ENCODE results near the gene PDE8B. TPM values are rescaled to one million over a fixed set of nuclear protein-coding genes. Genes with fewer than 3 reads are reported as not detected.

Gene PDE8B
- total and polyA plus RNA-seq, 2 donors (not counting 1 experiment from before 2014, with no cell fraction given), result 0.07 TPM; not detected in 1

- no peak overlapping the region for H3K27ac Mint-ChIP-seq
- CTCF ChIA-PET, result no interaction called here
- Histone ChIP-seq H3K27ac (ENCODE audit: low read length in 2 of 2) (no peak overlapping the region), H2AFZ (ENCODE audit: insufficient read depth, low read depth, low read length, poor library complexity, severe bottlenecking) (no peak overlapping the region), H3K36me3 (replicated peaks in 1 of 2; ENCODE audit: control extremely low read depth in 1 of 2, control insufficient read depth in 1 of 2, extremely low read depth in 1 of 2, insufficient read depth in 2 of 2, low read length in 1 of 2) (no peaks in the 10 kb centered on the region), H4K20me1 (ENCODE audit: control insufficient read depth, insufficient read depth, low read length, poor library complexity, severe bottlenecking) (no peaks in the 10 kb centered on the region), H3K4me2 (replicated peaks; ENCODE audit: low read depth, low read length, poor library complexity, severe bottlenecking) (no peak overlapping the region), H3K4me3 (ENCODE audit: control extremely low read depth in 1 of 5, extremely low read depth in 1 of 5, insufficient read depth in 1 of 5, low read depth in 2 of 5, low read length in 4 of 5) (no peak overlapping the region), H3K9ac (ENCODE audit: low read length) (no peak overlapping the region), H3K27me3 (replicated peaks in 1 of 4; ENCODE audit: control extremely low read depth in 1 of 4, control insufficient read depth in 3 of 4, insufficient read depth in 4 of 4, low read length in 3 of 4) (peaks cover 0 to 8% (median 1%) of the 10 kb centered on the region in 4 experiments), H3K79me2 (ENCODE audit: control insufficient read depth, insufficient read depth, low read length) (no peaks in the 10 kb centered on the region), H3K9me3 (ENCODE audit: control extremely low read depth in 1 of 3, control insufficient read depth in 2 of 3, insufficient read depth in 1 of 3, low read length in 2 of 3) (peaks cover 0 to 4% (median 3%) of the 10 kb centered on the region in 3 donors), H3K4me1 (ENCODE audit: control insufficient read depth in 2 of 2, insufficient read depth in 2 of 2, low read length in 2 of 2) (peaks cover 3 to 4% of the 10 kb centered on the region in 2 donors)
- POLR2A ChIA-PET, result no interaction called here
- no peak overlapping the region for H3K4me3 Mint-ChIP-seq
- ATAC-seq (ENCODE audit: low read depth), result no peak
- intact Hi-C loops (cut with micrococcal nuclease), result no loop called here
- H3K27me3 Mint-ChIP-seq, result peaks cover 6% of the 10 kb centered on the region
- peaks cover 7% of the 10 kb centered on the region for H3K4me1 Mint-ChIP-seq
- TF ChIP-seq CTCF (IDR thresholded peaks at IDR 0.05), result no peak
- TF ChIP-seq EZH2 (IDR thresholded peaks at IDR 0.05; ENCODE audit: borderline replicate concordance, insufficient read depth, low read depth, low read length, poor library complexity, severe bottlenecking), result no peak
- H3K9me3 Mint-ChIP-seq (ENCODE audit: insufficient read depth), result peaks cover 3% of the 10 kb centered on the region
- DNase-seq, result no peak
- no CpG with 5 or more reads among the region's 4 CpGs for WGBS (ENCODE audit: insufficient coverage)
These were observed 19.4 kb downstream of the PDE8B start for GRCh38 chr5:77229887-77230286.

GRCh38 chr5:77230727-77231470 is 20.4 kb downstream of the PDE8B start:
- POLR2A ChIA-PET, result no interaction called here
- H3K4me1 Mint-ChIP-seq, result peaks cover 7% of the 10 kb centered on the region
- peak overlapping the region; percentile 57 for H3K4me3 Mint-ChIP-seq
- intact Hi-C loops (cut with micrococcal nuclease), result no loop called here
- H3K79me2 ChIP-seq (ENCODE audit: control insufficient read depth, insufficient read depth, low read length), result no peaks in the 10 kb centered on the region
- peaks cover 3% of the 10 kb centered on the region for H3K27me3 Mint-ChIP-seq
- H4K20me1 ChIP-seq (ENCODE audit: control insufficient read depth, insufficient read depth, low read length, poor library complexity, severe bottlenecking), result no peaks in the 10 kb centered on the region
- peak overlapping the region; percentile 42 for H3K4me2 ChIP-seq (replicated peaks; ENCODE audit: low read depth, low read length, poor library complexity, severe bottlenecking)
- no peak overlapping the region for H3K9ac ChIP-seq (ENCODE audit: low read length)
- H3K36me3 ChIP-seq (replicated peaks in 1 of 2; ENCODE audit: control extremely low read depth in 1 of 2, control insufficient read depth in 1 of 2, extremely low read depth in 1 of 2, insufficient read depth in 2 of 2, low read length in 1 of 2), result no peaks in the 10 kb centered on the region
- peaks cover 3% of the 10 kb centered on the region for H3K9me3 Mint-ChIP-seq (ENCODE audit: insufficient read depth)
- H3K27ac ChIP-seq (ENCODE audit: low read length in 2 of 2), result no peak overlapping the region
- TF ChIP-seq CTCF (IDR thresholded peaks at IDR 0.05) (no peak), EZH2 (IDR thresholded peaks at IDR 0.05; ENCODE audit: borderline replicate concordance, insufficient read depth, low read depth, low read length, poor library complexity, severe bottlenecking) (no peak)
- peak overlapping the region; percentile 56 for H2AFZ ChIP-seq (ENCODE audit: insufficient read depth, low read depth, low read length, poor library complexity, severe bottlenecking)
- peaks cover 0 to 8% (median 1%) of the 10 kb centered on the region in 4 experiments for H3K27me3 ChIP-seq (replicated peaks in 1 of 4; ENCODE audit: control extremely low read depth in 1 of 4, control insufficient read depth in 3 of 4, insufficient read depth in 4 of 4, low read length in 3 of 4)
- ATAC-seq (ENCODE audit: low read depth) (no peak), DNase-seq (no peak)
- 83% methylated on average over 3 of the region's 4 CpGs for WGBS (ENCODE audit: insufficient coverage)
- no peak overlapping the region for H3K4me3 ChIP-seq (ENCODE audit: control extremely low read depth in 1 of 5, extremely low read depth in 1 of 5, insufficient read depth in 1 of 5, low read depth in 2 of 5, low read length in 4 of 5)
- CTCF ChIA-PET, result no interaction called here
- no peak overlapping the region for H3K27ac Mint-ChIP-seq
- peaks cover 0 to 4% (median 3%) of the 10 kb centered on the region in 3 donors for H3K9me3 ChIP-seq (ENCODE audit: control extremely low read depth in 1 of 3, control insufficient read depth in 2 of 3, insufficient read depth in 1 of 3, low read length in 2 of 3)
- peaks cover 3 to 4% of the 10 kb centered on the region in 2 donors for H3K4me1 ChIP-seq (ENCODE audit: control insufficient read depth in 2 of 2, insufficient read depth in 2 of 2, low read length in 2 of 2)
